ENCODE measurements around the gene SUPT20HL2. TPM values are rescaled to one million over a fixed set of nuclear protein-coding genes. Genes with fewer than 3 reads are reported as not detected.
"Not testable (repeated sequence)": the region's sequence is repeated elsewhere in the genome, so short reads cannot be mapped to it uniquely, and the experiment has no call there.

Gene SUPT20HL2
- total RNA-seq, 1 experiment from 2014 or later: not detected

DNA sequence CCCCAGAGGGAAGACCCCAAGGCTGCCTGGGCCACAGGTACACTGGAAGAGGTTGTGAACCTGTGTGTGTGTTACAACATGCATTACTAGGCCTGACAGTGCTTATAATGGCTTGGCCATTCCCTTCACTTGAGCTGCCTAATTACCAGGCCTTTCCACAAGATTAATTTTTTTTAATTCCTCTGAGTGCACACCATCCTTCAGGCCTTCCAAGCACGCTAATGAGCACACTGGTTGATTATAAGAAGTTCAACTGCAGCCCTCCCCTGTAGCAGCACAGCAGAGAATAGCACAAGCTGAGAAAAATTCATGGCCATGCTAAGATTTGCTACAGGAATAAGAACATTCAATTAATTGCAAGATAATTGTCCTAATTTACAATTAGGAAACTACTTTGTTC lies 2.2 kb upstream of the SUPT20HL2 start:
- no peak for DNase-seq
- peaks cover 3% of the 10 kb centered on the region for H3K27me3 Mint-ChIP-seq (ENCODE audit: insufficient read depth, unreplicated experiment)
- BruUV-seq (replicated peaks): no TSS peak

DNA sequence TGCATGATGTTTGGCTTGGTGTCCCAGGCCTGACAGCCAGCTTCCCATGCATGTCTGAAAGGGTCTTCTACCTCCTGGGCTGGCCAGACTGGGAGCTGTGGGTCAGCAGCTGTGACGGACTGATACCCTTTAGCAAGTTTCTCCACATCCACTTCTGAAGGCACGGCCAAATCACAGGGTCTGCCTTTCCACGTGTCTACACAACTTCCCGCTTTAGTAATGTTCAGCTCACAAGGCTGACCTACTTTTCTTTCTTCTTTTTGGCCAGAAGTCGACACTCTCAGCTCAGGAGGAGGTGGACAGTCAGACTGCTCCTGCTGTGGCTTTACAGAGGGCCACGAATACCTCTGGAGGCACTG lies 1.6 kb downstream of the SUPT20HL2 start:
- H3K36me3 ChIP-seq (ENCODE audit: control insufficient read depth, insufficient read depth, low read length); H3K9me3 ChIP-seq; H3K4me1 ChIP-seq; H3K4me3 Mint-ChIP-seq (ENCODE audit: unreplicated experiment); H3K27me3 ChIP-seq (replicated peaks; ENCODE audit: control insufficient read depth, insufficient read depth, low read length); CTCF ChIA-PET; intact Hi-C loops (cut with micrococcal nuclease; ENCODE audit: unreplicated experiment); POLR2A ChIA-PET; BruUV-seq (replicated peaks); H3K9me3 Mint-ChIP-seq (ENCODE audit: unreplicated experiment); H3K36me3 Mint-ChIP-seq (ENCODE audit: insufficient read depth, unreplicated experiment); H3K4me1 Mint-ChIP-seq (ENCODE audit: low read depth, unreplicated experiment); H3K27ac Mint-ChIP-seq (ENCODE audit: unreplicated experiment); H3K4me3 ChIP-seq (ENCODE audit: low read depth, low read length); DNase-seq; H3K27me3 Mint-ChIP-seq (ENCODE audit: insufficient read depth, unreplicated experiment): not testable (repeated sequence)

More for the DNA sequence above, 2.2 kb upstream of the SUPT20HL2 start:
- H3K4me3 Mint-ChIP-seq (ENCODE audit: unreplicated experiment): no peak overlapping the region
- intact Hi-C loops (cut with micrococcal nuclease; ENCODE audit: unreplicated experiment): no loop called here
- H3K27ac Mint-ChIP-seq (ENCODE audit: unreplicated experiment): no peak overlapping the region
- H3K9me3 Mint-ChIP-seq (ENCODE audit: unreplicated experiment): no peaks in the 10 kb centered on the region
- Histone ChIP-seq H3K4me1 (no peaks in the 10 kb centered on the region), H3K27me3 (replicated peaks; ENCODE audit: control insufficient read depth, insufficient read depth, low read length) (no peaks in the 10 kb centered on the region), H3K36me3 (ENCODE audit: control insufficient read depth, insufficient read depth, low read length) (no peaks in the 10 kb centered on the region), H3K9me3 (no peaks in the 10 kb centered on the region), H3K4me3 (ENCODE audit: low read depth, low read length) (no peak overlapping the region)
- TF ChIP-seq, protein P1, sequence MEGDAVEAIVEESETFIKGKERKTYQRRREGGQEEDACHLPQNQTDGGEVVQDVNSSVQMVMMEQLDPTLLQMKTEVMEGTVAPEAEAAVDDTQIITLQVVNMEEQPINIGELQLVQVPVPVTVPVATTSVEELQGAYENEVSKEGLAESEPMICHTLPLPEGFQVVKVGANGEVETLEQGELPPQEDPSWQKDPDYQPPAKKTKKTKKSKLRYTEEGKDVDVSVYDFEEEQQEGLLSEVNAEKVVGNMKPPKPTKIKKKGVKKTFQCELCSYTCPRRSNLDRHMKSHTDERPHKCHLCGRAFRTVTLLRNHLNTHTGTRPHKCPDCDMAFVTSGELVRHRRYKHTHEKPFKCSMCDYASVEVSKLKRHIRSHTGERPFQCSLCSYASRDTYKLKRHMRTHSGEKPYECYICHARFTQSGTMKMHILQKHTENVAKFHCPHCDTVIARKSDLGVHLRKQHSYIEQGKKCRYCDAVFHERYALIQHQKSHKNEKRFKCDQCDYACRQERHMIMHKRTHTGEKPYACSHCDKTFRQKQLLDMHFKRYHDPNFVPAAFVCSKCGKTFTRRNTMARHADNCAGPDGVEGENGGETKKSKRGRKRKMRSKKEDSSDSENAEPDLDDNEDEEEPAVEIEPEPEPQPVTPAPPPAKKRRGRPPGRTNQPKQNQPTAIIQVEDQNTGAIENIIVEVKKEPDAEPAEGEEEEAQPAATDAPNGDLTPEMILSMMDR (IDR thresholded peaks at IDR 0.05; ENCODE audit: insufficient read depth in 1 of 2, low read depth in 1 of 2, low read length in 1 of 2, severe bottlenecking in 1 of 2, unreplicated experiment in 1 of 2): no peak
- no peaks in the 10 kb centered on the region for H3K4me1 Mint-ChIP-seq (ENCODE audit: low read depth, unreplicated experiment)
- ChIA-PET CTCF (no interaction called here), POLR2A (no interaction called here)
- no peaks in the 10 kb centered on the region for H3K36me3 Mint-ChIP-seq (ENCODE audit: insufficient read depth, unreplicated experiment)

DNA sequence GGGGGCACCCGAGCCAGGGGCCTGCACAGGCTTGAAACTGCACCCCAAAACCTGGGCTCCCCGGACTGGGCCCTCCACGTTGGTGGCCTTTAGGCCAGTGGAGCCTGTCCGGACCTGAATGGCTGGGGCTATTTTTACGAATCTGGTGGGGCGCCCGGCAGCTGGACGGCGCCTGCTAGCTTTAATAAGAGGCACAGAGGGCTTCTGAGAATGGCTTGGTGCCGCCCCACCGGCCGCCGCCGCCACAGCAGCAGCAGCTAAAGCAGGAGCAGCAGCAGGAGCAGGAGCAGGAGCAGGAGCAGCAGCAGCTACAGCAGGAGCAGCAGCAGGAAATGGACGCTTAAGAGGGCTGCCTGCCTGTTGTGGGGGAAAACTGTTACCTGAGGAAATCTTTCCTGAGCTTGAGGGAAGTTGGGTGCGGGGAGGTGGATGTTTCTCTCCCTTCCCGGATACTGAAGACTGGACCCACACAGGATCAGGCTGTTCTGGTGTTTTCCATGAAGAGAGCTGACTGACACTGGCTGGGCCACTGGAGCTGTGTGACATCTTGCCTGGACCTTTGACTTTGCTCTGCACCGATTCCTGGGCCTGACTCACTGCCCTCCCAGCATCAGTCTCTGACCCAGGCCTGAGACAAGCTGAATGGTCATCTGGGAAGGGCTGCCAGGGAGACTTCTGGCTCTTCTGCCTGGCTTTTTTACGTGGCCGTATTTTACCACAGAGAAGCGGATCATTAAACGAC lies 2.2 kb downstream of the SUPT20HL2 start:
- H3K36me3 ChIP-seq (ENCODE audit: control insufficient read depth, insufficient read depth, low read length); H3K4me1 ChIP-seq; POLR2A ChIA-PET; H3K4me3 Mint-ChIP-seq (ENCODE audit: unreplicated experiment); H3K27me3 ChIP-seq (replicated peaks; ENCODE audit: control insufficient read depth, insufficient read depth, low read length); H3K9me3 ChIP-seq; H3K4me3 ChIP-seq (ENCODE audit: low read depth, low read length); BruUV-seq (replicated peaks); H3K27me3 Mint-ChIP-seq (ENCODE audit: insufficient read depth, unreplicated experiment); H3K4me1 Mint-ChIP-seq (ENCODE audit: low read depth, unreplicated experiment); H3K36me3 Mint-ChIP-seq (ENCODE audit: insufficient read depth, unreplicated experiment); H3K9me3 Mint-ChIP-seq (ENCODE audit: unreplicated experiment); intact Hi-C loops (cut with micrococcal nuclease; ENCODE audit: unreplicated experiment); H3K27ac Mint-ChIP-seq (ENCODE audit: unreplicated experiment); DNase-seq: not testable (repeated sequence)
- CTCF ChIA-PET: interaction anchor here (0.6 kb wide), 1 partner anchor 69 kb away, joined by 8 read pairs; no protein-coding TSS in a partner anchor

DNA sequence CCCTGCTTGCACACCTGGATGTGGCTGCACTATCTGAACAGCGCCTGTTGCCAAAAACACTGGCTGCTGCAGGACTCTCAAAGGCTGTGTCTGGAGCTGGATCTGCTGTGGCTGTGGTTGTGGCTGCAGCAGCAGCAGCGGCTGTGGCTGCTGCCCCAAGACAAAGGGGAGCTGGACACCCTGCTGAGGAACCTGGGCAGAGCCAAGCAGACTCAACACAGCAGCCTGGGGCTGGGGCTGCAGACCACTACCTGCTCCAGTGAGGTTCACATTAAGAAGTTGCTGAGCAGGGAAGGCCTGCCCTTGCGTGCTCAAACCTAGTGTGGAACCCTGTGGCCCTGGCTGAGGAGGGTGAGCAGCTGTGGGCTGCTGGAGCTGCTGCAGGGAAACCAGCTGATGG lies 3.0 kb downstream of the SUPT20HL2 start:
- H3K36me3 ChIP-seq (ENCODE audit: control insufficient read depth, insufficient read depth, low read length); H3K27ac Mint-ChIP-seq (ENCODE audit: unreplicated experiment); H3K36me3 Mint-ChIP-seq (ENCODE audit: insufficient read depth, unreplicated experiment); H3K4me1 ChIP-seq; H3K27me3 ChIP-seq (replicated peaks; ENCODE audit: control insufficient read depth, insufficient read depth, low read length); H3K9me3 Mint-ChIP-seq (ENCODE audit: unreplicated experiment); H3K4me3 ChIP-seq (ENCODE audit: low read depth, low read length); intact Hi-C loops (cut with micrococcal nuclease; ENCODE audit: unreplicated experiment); POLR2A ChIA-PET; H3K4me3 Mint-ChIP-seq (ENCODE audit: unreplicated experiment); H3K4me1 Mint-ChIP-seq (ENCODE audit: low read depth, unreplicated experiment); H3K27me3 Mint-ChIP-seq (ENCODE audit: insufficient read depth, unreplicated experiment); BruUV-seq (replicated peaks); DNase-seq; H3K9me3 ChIP-seq: not testable (repeated sequence)
- CTCF ChIA-PET: interaction anchor here (0.6 kb wide), 1 partner anchor 68 kb away, joined by 8 read pairs; no protein-coding TSS in a partner anchor

DNA sequence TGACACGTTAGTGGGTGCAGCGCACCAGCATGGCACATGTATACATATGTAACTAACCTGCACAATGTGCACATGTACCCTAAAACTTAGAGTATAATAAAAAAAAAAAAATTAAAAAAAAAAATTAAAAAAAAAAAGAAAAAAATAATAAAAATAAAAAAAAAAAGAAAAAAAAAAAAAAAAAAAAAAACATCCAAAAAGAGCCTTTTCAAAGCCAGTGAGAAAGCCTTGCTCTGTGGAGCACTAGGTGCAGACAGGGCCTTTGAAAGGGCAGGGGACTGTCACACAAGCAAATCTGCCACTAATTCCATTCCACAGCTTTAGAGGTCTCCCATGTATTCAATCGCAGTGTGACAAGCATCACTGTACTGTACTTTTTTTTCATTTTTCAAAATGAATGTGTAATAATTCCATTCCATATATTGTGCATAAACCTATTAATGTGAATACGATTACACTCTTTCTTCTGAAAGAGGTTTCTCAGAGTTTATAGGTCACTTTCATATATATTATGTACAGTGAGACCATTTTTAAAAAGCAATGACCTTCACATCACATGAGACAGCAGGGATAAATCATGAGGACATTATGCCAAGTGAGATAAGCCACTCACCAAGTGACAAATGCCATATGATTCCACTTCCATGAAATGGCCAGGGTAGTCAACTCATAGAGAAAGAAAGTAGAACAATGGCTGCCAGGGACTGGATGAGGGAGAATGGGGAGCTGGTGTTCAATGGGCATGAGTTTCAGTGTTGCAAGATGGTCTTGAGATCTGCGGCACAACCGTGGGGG lies 4.1 kb downstream of the SUPT20HL2 start:
- H3K27me3 Mint-ChIP-seq (ENCODE audit: insufficient read depth, unreplicated experiment); H3K36me3 ChIP-seq (ENCODE audit: control insufficient read depth, insufficient read depth, low read length); H3K27ac Mint-ChIP-seq (ENCODE audit: unreplicated experiment); H3K27me3 ChIP-seq (replicated peaks; ENCODE audit: control insufficient read depth, insufficient read depth, low read length); intact Hi-C loops (cut with micrococcal nuclease; ENCODE audit: unreplicated experiment); CTCF ChIA-PET; DNase-seq; H3K4me3 Mint-ChIP-seq (ENCODE audit: unreplicated experiment); BruUV-seq (replicated peaks); H3K9me3 Mint-ChIP-seq (ENCODE audit: unreplicated experiment); H3K9me3 ChIP-seq; H3K4me1 ChIP-seq; H3K4me3 ChIP-seq (ENCODE audit: low read depth, low read length); H3K4me1 Mint-ChIP-seq (ENCODE audit: low read depth, unreplicated experiment); H3K36me3 Mint-ChIP-seq (ENCODE audit: insufficient read depth, unreplicated experiment): not testable (repeated sequence)
- POLR2A ChIA-PET: interaction anchor here (0.7 kb wide), 1 partner anchor 326 kb away, joined by 7 read pairs; no protein-coding TSS in a partner anchor

DNA sequence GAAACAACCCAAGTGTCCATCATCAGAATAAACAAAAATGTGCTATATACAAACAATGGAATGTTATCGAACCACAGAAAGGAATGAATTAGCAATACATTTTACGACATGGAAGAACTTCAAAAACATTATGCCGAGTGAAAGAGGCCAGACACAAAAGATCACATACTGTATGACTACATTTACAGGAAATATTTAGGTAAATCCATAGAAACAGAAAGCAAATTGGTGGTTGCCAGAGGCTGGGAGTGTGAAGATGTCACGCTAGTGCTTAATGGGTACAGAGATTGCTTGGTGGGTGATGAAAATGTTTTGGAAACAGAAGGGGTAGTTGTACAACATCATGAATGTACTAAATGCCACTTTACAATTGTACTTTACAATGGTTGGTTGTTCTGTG lies 5.1 kb downstream of the SUPT20HL2 start:
- H3K4me3 Mint-ChIP-seq (ENCODE audit: unreplicated experiment); H3K36me3 Mint-ChIP-seq (ENCODE audit: insufficient read depth, unreplicated experiment); H3K27ac Mint-ChIP-seq (ENCODE audit: unreplicated experiment); H3K4me1 Mint-ChIP-seq (ENCODE audit: low read depth, unreplicated experiment); H3K4me3 ChIP-seq (ENCODE audit: low read depth, low read length); H3K9me3 Mint-ChIP-seq (ENCODE audit: unreplicated experiment); CTCF ChIA-PET; intact Hi-C loops (cut with micrococcal nuclease; ENCODE audit: unreplicated experiment); DNase-seq; H3K27me3 ChIP-seq (replicated peaks; ENCODE audit: control insufficient read depth, insufficient read depth, low read length); H3K36me3 ChIP-seq (ENCODE audit: control insufficient read depth, insufficient read depth, low read length); POLR2A ChIA-PET; H3K27me3 Mint-ChIP-seq (ENCODE audit: insufficient read depth, unreplicated experiment); BruUV-seq (replicated peaks); H3K4me1 ChIP-seq; H3K9me3 ChIP-seq: not testable (repeated sequence)
